Hepatocyte (in vitro differentiated cells): Measurements from ENCODE around the gene MYO3B.

Experiments used
- EZH2phosphoT487 ChIP-seq: fragments of 200-600 bp; sonication (generic); IDR thresholded peaks from one replicate; pipeline ENCODE4 v1.6.1; 2018; ENCODE audit warnings: antibody characterized with exemption, mild to moderate bottlenecking, low read depth, moderate library complexity; ENCODE audit not compliant: unreplicated experiment, severe bottlenecking
- TF ChIP-seq, protein P1 (sequence below): fragments of 200-600 bp; sonication (generic); IDR thresholded peaks from 2 replicates; pipeline ENCODE4 v1.5.1; 2016; ENCODE audit warnings: antibody characterized with exemption, mild to moderate bottlenecking; ENCODE audit not compliant: poor library complexity

DNA sequence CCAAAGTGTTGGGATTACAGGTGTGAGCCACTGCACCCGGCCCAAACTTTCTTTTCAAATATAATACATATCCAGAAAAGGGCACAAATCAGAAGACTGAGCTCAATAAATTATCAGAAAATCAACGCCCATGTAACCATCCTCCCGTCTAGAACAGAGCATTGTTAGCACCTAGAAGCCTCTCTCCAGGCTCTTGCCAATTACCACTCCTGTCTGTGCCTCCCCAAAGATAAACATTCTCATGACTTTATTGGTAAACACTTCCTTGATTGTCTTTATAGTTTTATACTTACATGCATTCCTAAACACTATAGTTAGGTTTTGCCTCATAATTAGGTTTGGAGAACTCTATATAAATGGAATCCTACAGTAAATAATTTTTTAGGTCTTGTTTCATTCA, 478.7 kb downstream of the MYO3B start:
- TF ChIP-seq, protein P1, sequence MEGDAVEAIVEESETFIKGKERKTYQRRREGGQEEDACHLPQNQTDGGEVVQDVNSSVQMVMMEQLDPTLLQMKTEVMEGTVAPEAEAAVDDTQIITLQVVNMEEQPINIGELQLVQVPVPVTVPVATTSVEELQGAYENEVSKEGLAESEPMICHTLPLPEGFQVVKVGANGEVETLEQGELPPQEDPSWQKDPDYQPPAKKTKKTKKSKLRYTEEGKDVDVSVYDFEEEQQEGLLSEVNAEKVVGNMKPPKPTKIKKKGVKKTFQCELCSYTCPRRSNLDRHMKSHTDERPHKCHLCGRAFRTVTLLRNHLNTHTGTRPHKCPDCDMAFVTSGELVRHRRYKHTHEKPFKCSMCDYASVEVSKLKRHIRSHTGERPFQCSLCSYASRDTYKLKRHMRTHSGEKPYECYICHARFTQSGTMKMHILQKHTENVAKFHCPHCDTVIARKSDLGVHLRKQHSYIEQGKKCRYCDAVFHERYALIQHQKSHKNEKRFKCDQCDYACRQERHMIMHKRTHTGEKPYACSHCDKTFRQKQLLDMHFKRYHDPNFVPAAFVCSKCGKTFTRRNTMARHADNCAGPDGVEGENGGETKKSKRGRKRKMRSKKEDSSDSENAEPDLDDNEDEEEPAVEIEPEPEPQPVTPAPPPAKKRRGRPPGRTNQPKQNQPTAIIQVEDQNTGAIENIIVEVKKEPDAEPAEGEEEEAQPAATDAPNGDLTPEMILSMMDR = no peak
- no peak for TF ChIP-seq EZH2phosphoT487
